Suprapubic skin (tissue), 3 donors: Measurements from ENCODE around the gene MED22.

Source experiments
- CTCF ChIP-seq, 2 donors: fragments of 200-600 bp in 1 of 2; fragments of 450-650 bp in 1 of 2; sonication (generic) in 1 of 2; IDR thresholded peaks; one replicate each; pipeline ENCODE4 v1.5.1; 2016 to 2019; ENCODE audit warnings: antibody characterized with exemption in 2 of 2, mild to moderate bottlenecking in 1 of 2, moderate library complexity in 1 of 2
- EP300 ChIP-seq: sonication (generic); formaldehyde crosslinking; IDR thresholded peaks from one replicate; pipeline ENCODE4 v1.6.1; 2017; ENCODE audit warnings: antibody characterized with exemption
- POLR2A ChIP-seq, 2 donors: fragments of 450-650 bp; IDR thresholded peaks; one replicate each; pipeline ENCODE4 v1.6.1; 2017; ENCODE audit warnings: antibody characterized with exemption in 2 of 2, mild to moderate bottlenecking in 2 of 2, moderate library complexity in 2 of 2

DNA sequence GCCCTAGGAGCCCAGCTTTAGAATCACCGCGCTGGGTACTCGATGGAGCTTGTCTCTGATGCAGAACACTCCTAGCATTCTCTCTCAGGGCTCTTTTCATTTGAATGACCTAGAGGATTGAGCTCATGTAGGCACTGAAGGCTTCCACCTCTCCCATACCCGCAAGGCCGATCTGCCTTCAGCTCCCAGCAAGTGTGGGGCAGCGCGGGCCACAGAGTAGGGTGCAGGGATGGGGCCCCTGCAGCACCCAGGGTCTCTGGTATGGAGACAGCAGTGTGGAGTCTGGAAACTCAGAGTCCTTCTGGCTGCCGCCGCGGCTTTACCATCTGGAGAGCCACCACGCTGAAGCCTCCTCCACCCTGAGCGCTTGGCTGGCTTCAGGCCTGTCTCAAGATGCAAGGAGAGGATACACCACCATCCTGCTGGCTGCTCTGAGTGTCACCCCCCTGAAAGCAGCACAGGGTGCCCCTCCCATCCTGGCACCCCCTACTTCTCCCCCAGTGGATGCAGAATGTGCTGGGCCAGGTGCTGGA lies 41.2 kb upstream of the MED22 start:
- TF ChIP-seq CTCF (IDR thresholded peaks at IDR 0.05) (no peak), POLR2A (IDR thresholded peaks at IDR 0.05) (no peak), EP300 (no peak)
